DND-41 (cell line): Measurements from ENCODE around the gene NRG3.

Experiments used
- ATAC-seq: fragments of 200-7000 bp; cut with Tn5 transposase; 3 replicates; pipeline ENCODE4 v1.9.1; 2021; ENCODE audit warnings: low read depth; ENCODE audit not compliant: insufficient read depth
- DNase-seq: peaks from one replicate; pipeline ENCODE4 v3.0.0-alpha.2; 2020
- H2AFZ ChIP-seq: 2 replicates; pipeline ENCODE4 v1.6.0; 2012; ENCODE audit warnings: low read depth, low read length
- H3K27ac ChIP-seq: 2 replicates; pipeline ENCODE4 v1.5.1; 2012; ENCODE audit warnings: low read length, inconsistent platforms
- H3K27me3 ChIP-seq: fragments of 200-600 bp; sonication (generic); 2 replicates; pipeline ENCODE4 v1.6.0; 2012; ENCODE audit warnings: low read length, mild to moderate bottlenecking, inconsistent platforms; ENCODE audit not compliant: insufficient read depth, poor library complexity
- H3K36me3 ChIP-seq: 2 replicates; pipeline ENCODE4 v1.5.1; 2012; ENCODE audit warnings: low read length, inconsistent platforms; ENCODE audit not compliant: insufficient read depth
- H3K4me1 ChIP-seq: 2 replicates; pipeline ENCODE4 v1.5.1; 2012; ENCODE audit warnings: mild to moderate bottlenecking, low read length; ENCODE audit not compliant: insufficient read depth
- H3K4me2 ChIP-seq: 2 replicates; pipeline ENCODE4 v1.6.0; 2012; ENCODE audit warnings: mild to moderate bottlenecking, moderate library complexity, low read length, inconsistent platforms; ENCODE audit not compliant: insufficient read depth
- H3K4me3 ChIP-seq, 2 experiments: fragments of 200-600 bp in 1 of 2; shearing (Covaris generic) in 1 of 2; 2 replicates each; pipeline ENCODE4 v1.5.1; 2012 to 2016; ENCODE audit warnings: inconsistent platforms in 2 of 2, low read length in 2 of 2, mild to moderate bottlenecking in 2 of 2, low read depth in 1 of 2, moderate library complexity in 1 of 2
- H3K79me2 ChIP-seq: 2 replicates; pipeline ENCODE4 v1.6.0; 2012; ENCODE audit warnings: low read length, inconsistent platforms; ENCODE audit not compliant: insufficient read depth
- H3K9ac ChIP-seq: 2 replicates; pipeline ENCODE4 v1.6.0; 2012; ENCODE audit warnings: low read depth, mild to moderate bottlenecking, inconsistent platforms, low read length, moderate library complexity
- H3K9me3 ChIP-seq: 2 replicates; pipeline ENCODE4 v1.5.1; 2012; ENCODE audit warnings: low read length, moderate library complexity, mild to moderate bottlenecking, inconsistent platforms; ENCODE audit not compliant: insufficient read depth, severe bottlenecking
- H4K20me1 ChIP-seq: 2 replicates; pipeline ENCODE4 v1.6.0; 2012; ENCODE audit warnings: low read length; ENCODE audit not compliant: insufficient read depth
- EZH2 ChIP-seq: IDR thresholded peaks from 3 replicates; pipeline ENCODE4 v1.6.1; 2012; ENCODE audit warnings: borderline replicate concordance, low read depth, mild to moderate bottlenecking, moderate library complexity, low read length, inconsistent platforms; ENCODE audit not compliant: severe bottlenecking
- TF ChIP-seq, protein P1 (sequence below): IDR thresholded peaks from 2 replicates; pipeline ENCODE4 v1.5.1; 2012; ENCODE audit warnings: borderline replicate concordance, low read length, moderate library complexity, mild to moderate bottlenecking; ENCODE audit not compliant: poor library complexity, severe bottlenecking; ENCODE audit errors: extremely low read depth

Gene NRG3

DNA sequence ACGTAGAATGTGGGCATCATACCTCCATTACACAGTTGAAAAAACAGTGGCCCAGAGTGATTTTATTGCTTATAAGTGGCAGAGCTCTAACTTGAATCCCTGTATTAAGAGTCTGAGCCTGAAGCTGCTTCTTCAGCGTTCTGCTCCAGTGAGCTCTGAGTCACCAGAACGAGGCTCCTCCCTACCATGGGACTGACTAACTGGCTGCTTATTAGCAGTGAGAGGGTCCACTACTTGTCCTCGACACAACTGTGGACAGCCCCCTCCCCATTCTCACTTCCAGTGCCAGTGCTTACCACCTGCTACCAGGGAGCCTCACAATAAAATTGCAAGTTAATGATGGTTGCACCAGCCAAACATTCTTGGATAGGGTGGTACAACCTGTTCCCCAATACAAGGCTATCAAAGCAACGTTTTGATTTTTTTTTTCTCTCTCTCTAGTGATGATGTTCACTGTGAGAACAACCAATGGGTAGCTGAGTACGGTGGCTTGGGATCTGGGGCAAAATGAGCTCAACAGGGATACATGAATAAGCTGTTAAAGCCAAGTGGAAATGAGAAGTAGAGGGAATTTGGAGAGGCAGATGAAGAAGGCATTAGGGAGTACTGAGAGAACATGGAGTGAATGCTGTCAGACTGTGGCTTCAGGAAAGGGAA lies 2.7 kb upstream of the NRG3 start:
- Histone ChIP-seq H3K4me3 (no peak overlapping the region), H2AFZ (no peak overlapping the region), H3K36me3 (no peaks in the 10 kb centered on the region), H3K4me1 (no peaks in the 10 kb centered on the region), H3K27ac (no peak overlapping the region), H3K9ac (no peak overlapping the region), H3K9me3 (peaks cover 6% of the 10 kb centered on the region), H3K79me2 (no peaks in the 10 kb centered on the region), H4K20me1 (no peaks in the 10 kb centered on the region), H3K27me3 (no peaks in the 10 kb centered on the region), H3K4me2 (no peak overlapping the region)
- no peak for ATAC-seq
- no peak for DNase-seq
- TF ChIP-seq, protein P1, sequence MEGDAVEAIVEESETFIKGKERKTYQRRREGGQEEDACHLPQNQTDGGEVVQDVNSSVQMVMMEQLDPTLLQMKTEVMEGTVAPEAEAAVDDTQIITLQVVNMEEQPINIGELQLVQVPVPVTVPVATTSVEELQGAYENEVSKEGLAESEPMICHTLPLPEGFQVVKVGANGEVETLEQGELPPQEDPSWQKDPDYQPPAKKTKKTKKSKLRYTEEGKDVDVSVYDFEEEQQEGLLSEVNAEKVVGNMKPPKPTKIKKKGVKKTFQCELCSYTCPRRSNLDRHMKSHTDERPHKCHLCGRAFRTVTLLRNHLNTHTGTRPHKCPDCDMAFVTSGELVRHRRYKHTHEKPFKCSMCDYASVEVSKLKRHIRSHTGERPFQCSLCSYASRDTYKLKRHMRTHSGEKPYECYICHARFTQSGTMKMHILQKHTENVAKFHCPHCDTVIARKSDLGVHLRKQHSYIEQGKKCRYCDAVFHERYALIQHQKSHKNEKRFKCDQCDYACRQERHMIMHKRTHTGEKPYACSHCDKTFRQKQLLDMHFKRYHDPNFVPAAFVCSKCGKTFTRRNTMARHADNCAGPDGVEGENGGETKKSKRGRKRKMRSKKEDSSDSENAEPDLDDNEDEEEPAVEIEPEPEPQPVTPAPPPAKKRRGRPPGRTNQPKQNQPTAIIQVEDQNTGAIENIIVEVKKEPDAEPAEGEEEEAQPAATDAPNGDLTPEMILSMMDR = no peak
- TF ChIP-seq EZH2 = no peak

DNA sequence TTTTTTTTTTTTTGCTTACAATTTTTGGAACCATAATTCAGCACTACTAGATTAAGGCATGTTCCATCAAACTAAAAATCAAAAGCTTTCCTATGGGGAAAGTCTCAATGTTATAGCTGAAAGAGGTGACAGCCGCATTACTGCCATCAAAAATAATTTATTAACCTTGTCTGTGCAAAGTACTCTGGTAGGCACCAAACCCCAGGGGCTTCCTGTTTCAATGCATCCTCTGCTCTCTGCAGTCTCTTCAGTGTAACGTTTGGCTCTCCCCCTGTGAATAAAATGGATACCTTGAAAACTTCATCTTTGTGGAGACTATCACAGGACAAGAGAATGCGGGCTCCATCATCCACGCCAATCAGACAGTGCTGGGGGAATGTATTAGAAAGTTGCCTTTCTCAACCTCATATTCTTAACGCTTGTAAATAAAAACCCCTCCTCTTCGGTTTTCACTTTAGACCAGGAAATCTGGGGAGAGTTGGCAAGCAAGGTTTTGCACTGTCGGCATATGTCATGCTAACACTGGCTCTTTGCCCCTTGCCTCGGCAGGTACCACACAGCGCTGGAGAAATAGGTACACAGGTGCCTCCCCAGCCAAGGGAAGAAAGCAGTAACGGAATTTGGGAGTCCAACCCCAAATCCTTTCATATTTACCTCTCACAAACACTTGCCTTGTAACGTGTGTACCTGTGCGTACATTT lies 1.6 kb upstream of the NRG3 start:
- H3K4me1 ChIP-seq = no peaks in the 10 kb centered on the region
- no peak overlapping the region for H3K4me2 ChIP-seq
- H3K9ac ChIP-seq = no peak overlapping the region
- H4K20me1 ChIP-seq = no peaks in the 10 kb centered on the region
- DNase-seq (no peak), ATAC-seq (no peak)
- H3K27ac ChIP-seq = no peak overlapping the region
- H3K27me3 ChIP-seq = no peaks in the 10 kb centered on the region
- no peaks in the 10 kb centered on the region for H3K36me3 ChIP-seq
- H2AFZ ChIP-seq = no peak overlapping the region
- H3K79me2 ChIP-seq = no peaks in the 10 kb centered on the region
- TF ChIP-seq, protein P1 = no peak
- no peak for TF ChIP-seq EZH2
- H3K9me3 ChIP-seq = peaks cover 6% of the 10 kb centered on the region
- H3K4me3 ChIP-seq = no peak overlapping the region

GRCh38 chr10:81873932-81874816 lies 820 bp upstream of the NRG3 start:
- H3K9ac ChIP-seq = no peak overlapping the region
- DNase-seq (no peak), ATAC-seq (no peak)
- H3K4me3 ChIP-seq = no peak overlapping the region
- H3K9me3 ChIP-seq = peaks cover 6% of the 10 kb centered on the region
- no peaks in the 10 kb centered on the region for H3K4me1 ChIP-seq
- no peaks in the 10 kb centered on the region for H3K36me3 ChIP-seq
- no peaks in the 10 kb centered on the region for H3K79me2 ChIP-seq
- H3K4me2 ChIP-seq = no peak overlapping the region
- TF ChIP-seq EZH2 = no peak
- TF ChIP-seq, protein P1 = no peak
- H2AFZ ChIP-seq = no peak overlapping the region
- no peaks in the 10 kb centered on the region for H4K20me1 ChIP-seq
- H3K27ac ChIP-seq = no peak overlapping the region
- H3K27me3 ChIP-seq = no peaks in the 10 kb centered on the region
